T-helper 2 cell treated with Interferon-gamma antibody and Interleukin-4, amounts not matched to agents 5 μg/mL and 100 μg/mL, for 36 hours (primary cell): Measurements from ENCODE around the gene HECW1.
A peak's percentile ranks its signal among the peaks of the same experiment; 100 is the strongest.
"Not testable (repeated sequence)": the region's sequence is repeated elsewhere in the genome, so short reads cannot be mapped to it uniquely, and the experiment has no call there.

Source experiments
- DNase-seq: peaks from one replicate; pipeline ENCODE4 v3.0.0; 2021; ENCODE audit warnings: low spot score
- H3K27ac Mint-ChIP-seq: one replicate; pipeline ENCODE4 v1.8.0; 2021; ENCODE audit warnings: mild to moderate bottlenecking, mixed read lengths
- H3K27me3 Mint-ChIP-seq: one replicate; pipeline ENCODE4 v1.8.0; 2021; ENCODE audit warnings: low read depth, mixed read lengths
- H3K36me3 Mint-ChIP-seq: one replicate; pipeline ENCODE4 v1.8.0; 2021; ENCODE audit warnings: low read depth, mixed read lengths
- H3K4me1 Mint-ChIP-seq: one replicate; pipeline ENCODE4 v1.8.0; 2021; ENCODE audit warnings: low read depth, mixed read lengths
- H3K4me3 Mint-ChIP-seq: one replicate; pipeline ENCODE4 v1.8.0; 2022; ENCODE audit warnings: mild to moderate bottlenecking, moderate library complexity, mixed read lengths
- H3K9me3 Mint-ChIP-seq: one replicate; pipeline ENCODE4 v1.8.0; 2021; ENCODE audit warnings: mixed read lengths

The HECW1 gene

GRCh38 chr7:43594020-43594419 lies 481.6 kb downstream of the HECW1 start:
- Mint-ChIP-seq H3K4me1 (peaks cover 53% of the 10 kb centered on the region), H3K36me3 (peaks cover 43% of the 10 kb centered on the region)

GRCh38 chr7:43596426-43596825 lies 484.0 kb downstream of the HECW1 start:
- Mint-ChIP-seq H3K4me1 (peaks cover 39% of the 10 kb centered on the region), H3K36me3 (peaks cover 43% of the 10 kb centered on the region)
- H3K4me3 Mint-ChIP-seq, H3K27ac Mint-ChIP-seq, H3K27me3 Mint-ChIP-seq, DNase-seq, H3K9me3 Mint-ChIP-seq: not testable (repeated sequence)

More at GRCh38 chr7:43594020-43594419, 481.6 kb downstream of the HECW1 start:
- no peaks in the 10 kb centered on the region for H3K9me3 Mint-ChIP-seq
- H3K4me3 Mint-ChIP-seq = peak overlapping the region; percentile 28
- no peak for DNase-seq
- no peaks in the 10 kb centered on the region for H3K27me3 Mint-ChIP-seq
- H3K27ac Mint-ChIP-seq = peak overlapping the region; percentile 43

GRCh38 chr7:43600056-43600455 lies 487.6 kb downstream of the HECW1 start:
- no peak for DNase-seq
- Mint-ChIP-seq H3K9me3 (peaks cover 7% of the 10 kb centered on the region), H3K36me3 (peaks cover 37% of the 10 kb centered on the region), H3K4me3 (no peak overlapping the region), H3K4me1 (peaks cover 18% of the 10 kb centered on the region), H3K27ac (no peak overlapping the region), H3K27me3 (no peaks in the 10 kb centered on the region)

GRCh38 chr7:43602256-43602655 lies 489.8 kb downstream of the HECW1 start:
- H3K4me3 Mint-ChIP-seq = no peak overlapping the region
- H3K9me3 Mint-ChIP-seq = peaks cover 7% of the 10 kb centered on the region
- no peaks in the 10 kb centered on the region for H3K27me3 Mint-ChIP-seq
- peaks cover 20% of the 10 kb centered on the region for H3K4me1 Mint-ChIP-seq
- DNase-seq = no peak
- H3K27ac Mint-ChIP-seq = no peak overlapping the region
- H3K36me3 Mint-ChIP-seq = peaks cover 35% of the 10 kb centered on the region

GRCh38 chr7:43604251-43604650 lies 491.8 kb downstream of the HECW1 start:
- Mint-ChIP-seq H3K4me1 (peaks cover 20% of the 10 kb centered on the region), H3K27me3 (no peaks in the 10 kb centered on the region), H3K36me3 (peaks cover 41% of the 10 kb centered on the region), H3K9me3 (peaks cover 7% of the 10 kb centered on the region), H3K27ac (no peak overlapping the region), H3K4me3 (no peak overlapping the region)
- DNase-seq = no peak

GRCh38 chr7:43609097-43609496 lies 496.6 kb downstream of the HECW1 start:
- Mint-ChIP-seq H3K9me3 (peaks cover 7% of the 10 kb centered on the region), H3K4me1 (peaks cover 35% of the 10 kb centered on the region), H3K27ac (no peak overlapping the region), H3K4me3 (no peak overlapping the region), H3K36me3 (peaks cover 62% of the 10 kb centered on the region), H3K27me3 (no peaks in the 10 kb centered on the region)
- DNase-seq = no peak

- H3K4me1 Mint-ChIP-seq = peaks cover 26% of the 10 kb centered on the region
- peak overlapping the region; percentile 4 for H3K27ac Mint-ChIP-seq
- peak overlapping the region; percentile 3 for H3K4me3 Mint-ChIP-seq
- no peaks in the 10 kb centered on the region for H3K27me3 Mint-ChIP-seq
- DNase-seq = no peak
- H3K9me3 Mint-ChIP-seq = no peaks in the 10 kb centered on the region
- peaks cover 60% of the 10 kb centered on the region for H3K36me3 Mint-ChIP-seq
These were observed 499.7 kb downstream of the HECW1 start for GRCh38 chr7:43612128-43612527.

GRCh38 chr7:43612599-43613589 lies 500.4 kb downstream of the HECW1 start:
- DNase-seq = peak; percentile 23
- Mint-ChIP-seq H3K27me3 (no peaks in the 10 kb centered on the region), H3K27ac (peak overlapping the region; percentile 68), H3K4me3 (peak overlapping the region; percentile 18), H3K9me3 (no peaks in the 10 kb centered on the region), H3K4me1 (peaks cover 26% of the 10 kb centered on the region), H3K36me3 (peaks cover 60% of the 10 kb centered on the region)
